GM13976 (cell line): ENCODE data around the gene TEC.

Experiments
- DNase-seq: peaks from one replicate; pipeline ENCODE4 v3.0.0; 2012; ENCODE audit warnings: low spot score
- CTCF ChIP-seq: IDR thresholded peaks from 2 replicates; pipeline ENCODE4 v1.5.1; 2012; ENCODE audit warnings: borderline replicate concordance, mild to moderate bottlenecking; ENCODE audit not compliant: insufficient read depth; ENCODE audit errors: extremely low read depth, missing control alignments, control extremely low read depth
- in situ Hi-C: fragments of 300-500 bp; cut with MboI; formaldehyde crosslinking; loops from one replicate; pipeline ENCODE4 v1.12.0; 2022; ENCODE audit warnings: low sequenced_read_pairs, mixed read lengths, inconsistent platforms; ENCODE audit not compliant: unreplicated experiment

Gene TEC

DNA sequence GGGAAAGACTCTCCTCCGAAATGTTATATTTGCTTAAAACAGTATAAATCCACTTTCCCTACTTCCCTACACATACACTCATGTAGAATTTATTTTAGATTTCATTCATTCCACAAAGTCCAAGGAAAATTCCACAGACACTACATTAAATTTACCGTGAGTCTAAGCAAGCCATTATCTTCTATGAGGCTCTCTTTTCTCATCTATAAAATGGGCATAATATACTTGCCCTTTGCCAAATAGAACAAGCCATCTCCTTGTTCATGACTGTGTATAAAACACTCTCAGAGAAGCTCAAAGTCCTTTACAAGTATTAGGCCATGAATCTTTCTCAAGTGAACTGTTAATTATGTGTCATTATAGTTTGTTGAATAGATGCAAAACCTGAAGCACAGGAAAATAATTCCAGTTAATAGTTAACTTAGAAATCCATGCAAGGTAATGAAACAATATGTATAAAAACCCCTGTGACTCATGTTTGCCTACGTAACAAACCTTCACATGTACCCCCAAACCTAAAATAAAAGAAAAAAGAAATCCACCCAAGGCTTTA, 10.7 kb downstream of the TEC start:
- no peak for DNase-seq
- in situ Hi-C loops, result no loop called here
- TF ChIP-seq CTCF, result no peak

DNA sequence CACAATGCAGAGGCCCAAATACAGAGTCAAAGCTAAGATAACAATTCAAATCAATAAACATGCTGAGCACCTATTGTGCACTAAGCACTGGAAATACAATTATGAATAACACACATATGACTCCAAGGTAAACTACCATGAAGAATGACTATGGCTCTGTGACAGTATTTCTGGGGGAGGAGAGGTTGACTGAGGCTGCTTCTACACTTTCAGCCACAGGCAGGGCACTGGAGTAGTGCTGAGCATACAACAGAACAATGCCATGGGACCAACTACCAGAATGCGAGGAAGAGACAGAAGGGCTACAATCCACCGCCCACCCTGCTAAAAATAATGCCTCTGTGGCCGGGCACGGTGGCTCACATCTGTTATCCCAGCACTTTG, 13.7 kb downstream of the TEC start:
- TF ChIP-seq CTCF, result no peak
- in situ Hi-C loops, result no loop called here
- no peak for DNase-seq

DNA sequence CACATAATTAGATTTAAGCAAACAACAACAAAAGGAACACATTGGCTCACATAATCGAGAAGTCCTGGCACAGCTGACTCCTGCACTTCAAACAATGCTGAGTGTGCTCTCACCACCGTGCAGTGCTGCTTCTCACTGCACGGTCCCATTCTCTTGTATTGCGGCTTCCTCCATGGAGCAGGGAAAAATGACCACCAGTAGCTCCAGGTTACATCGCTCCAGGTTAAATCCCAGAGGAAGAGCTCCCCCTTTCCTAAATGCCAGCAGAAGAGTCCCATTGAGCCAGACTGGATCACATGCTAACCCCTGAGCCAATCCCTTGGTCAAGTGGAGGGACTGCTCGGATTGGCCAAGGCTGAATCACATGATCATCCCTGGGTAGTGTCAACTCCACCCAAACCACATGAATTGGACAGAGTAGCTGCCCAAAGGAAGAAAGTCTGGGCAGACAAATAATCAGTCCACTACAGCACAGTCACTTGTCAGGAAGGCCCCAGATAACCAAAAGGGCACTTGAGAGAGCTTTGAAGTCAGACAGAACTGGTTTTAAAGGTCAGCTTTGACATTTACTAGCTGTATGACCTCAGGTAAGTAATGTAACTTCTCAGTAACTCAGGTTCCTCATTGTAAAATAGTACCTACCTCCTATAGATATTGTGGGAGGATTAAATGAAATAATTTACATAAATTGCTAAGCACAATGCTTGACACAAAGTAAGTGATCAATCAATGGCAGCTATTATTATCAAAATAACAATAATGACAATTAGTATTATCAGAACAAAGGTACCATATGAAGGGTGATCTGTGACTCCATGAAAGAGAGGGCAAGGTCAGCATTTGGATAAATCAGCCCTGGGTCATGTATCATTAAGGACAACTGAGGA, 14.3 kb downstream of the TEC start:
- in situ Hi-C loops, result no loop called here
- DNase-seq, result no peak
- no peak for TF ChIP-seq CTCF

- no peak for TF ChIP-seq CTCF
- in situ Hi-C loops, result no loop called here
- DNase-seq, result no peak
Measured at GRCh38 chr4:48254381-48255071, 15.1 kb downstream of the TEC start.

DNA sequence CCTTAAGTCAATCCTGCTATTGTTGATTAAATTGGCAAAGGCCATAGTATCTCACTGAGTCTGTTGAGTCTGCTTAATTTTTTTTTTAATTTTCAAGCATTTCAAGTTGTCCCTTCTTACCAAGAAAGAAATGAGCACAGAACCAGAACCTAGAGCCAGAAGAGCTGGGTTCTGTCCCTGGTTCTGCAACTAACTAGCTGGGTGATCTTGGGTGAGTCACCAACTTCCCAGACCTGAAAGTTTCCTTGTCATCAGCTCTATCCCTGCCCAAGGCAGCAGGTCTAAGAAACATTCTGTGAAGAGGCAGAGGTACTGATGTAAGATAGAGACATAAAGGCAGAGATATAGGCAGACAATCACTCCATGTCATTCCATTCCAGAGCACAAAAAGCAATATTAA, 17.3 kb downstream of the TEC start:
- TF ChIP-seq CTCF, result no peak
- in situ Hi-C loops, result no loop called here
- no peak for DNase-seq

- in situ Hi-C loops, result no loop called here
- DNase-seq, result no peak
- TF ChIP-seq CTCF, result no peak
Measured at GRCh38 chr4:48250980-48251379, 18.7 kb downstream of the TEC start.
